HTERT RPE-1 (cell line): ENCODE measurements around the gene KLF8.
"Not testable (repeated sequence)": the region's sequence is repeated elsewhere in the genome, so short reads cannot be mapped to it uniquely, and the experiment has no call there.

ENCODE experiments used
- in situ Hi-C: fragments of 300-500 bp; cut with MboI; formaldehyde crosslinking; loops from 4 replicates; pipeline ENCODE4 v1.14.3; 2020; ENCODE audit warnings: low sequenced_read_pairs

KLF8 gene

DNA sequence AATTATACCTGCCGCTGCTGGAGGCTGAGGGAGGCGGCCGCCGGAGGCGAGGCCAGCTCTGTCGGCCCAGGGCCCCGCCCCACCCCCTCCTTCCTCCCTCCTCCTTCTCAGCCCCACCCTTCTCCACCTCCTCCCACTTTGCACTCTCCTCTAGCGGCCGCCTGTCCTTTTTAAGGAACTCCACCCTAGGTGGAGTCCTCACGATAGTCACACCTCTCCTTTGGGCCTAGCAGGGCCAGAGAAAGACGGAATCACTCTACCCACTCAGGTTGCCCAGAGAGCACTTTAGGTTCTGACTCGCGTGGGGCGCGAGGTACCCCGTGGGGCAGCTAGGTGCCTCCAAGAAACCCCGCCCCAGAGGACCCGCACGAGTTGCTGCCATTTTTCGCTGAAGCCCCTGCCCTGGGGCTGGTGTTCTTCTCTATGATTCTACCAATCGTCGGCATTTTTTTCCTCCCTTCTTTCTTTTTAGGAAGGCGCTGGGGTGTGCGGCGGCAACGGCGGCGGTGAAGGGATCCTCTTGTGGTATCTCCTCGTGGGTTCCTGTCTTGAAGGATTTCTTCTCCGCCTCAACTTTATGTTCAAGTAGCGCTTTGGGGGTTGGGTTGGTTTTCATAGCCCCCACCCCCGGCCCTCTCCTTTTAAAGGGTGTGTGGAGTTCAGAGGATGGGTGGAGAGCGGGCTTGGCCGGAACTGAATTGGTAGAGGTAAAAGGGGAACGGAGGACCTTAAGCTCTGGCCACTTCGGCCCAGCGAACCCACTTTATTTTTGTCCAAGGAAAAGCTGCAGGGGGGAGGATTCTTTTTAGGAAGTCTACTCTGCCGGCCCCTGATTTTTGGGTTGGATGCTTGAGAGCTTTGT, at the start of gene KLF8:
Gene KLF8 (plus strand): TSS at position 136 of the 862 bp plus-strand sequence. CDS start 979 bp downstream, outside the sequence.
- in situ Hi-C loops, result no loop called here

DNA sequence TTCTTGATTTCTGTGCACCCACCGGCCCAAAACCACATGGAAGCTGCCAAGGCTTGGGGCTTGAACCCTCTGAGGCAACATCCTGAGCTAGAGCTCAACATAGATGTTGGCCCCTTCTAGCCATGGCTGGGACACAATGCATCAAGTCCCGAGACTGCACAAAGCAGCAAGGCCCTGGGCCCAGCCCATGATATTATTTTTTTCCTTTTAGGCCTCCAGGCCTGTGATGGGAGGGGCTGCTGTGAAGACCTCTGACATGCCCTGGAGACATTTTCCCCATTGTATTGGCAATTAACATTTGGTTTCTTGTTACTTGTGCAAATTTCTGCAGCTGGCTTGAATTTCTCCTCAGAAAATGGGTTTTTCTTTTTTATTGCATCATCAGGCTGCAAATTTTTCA, 25.2 kb upstream of the KLF8 start:
- in situ Hi-C loops, result not testable (repeated sequence)

DNA sequence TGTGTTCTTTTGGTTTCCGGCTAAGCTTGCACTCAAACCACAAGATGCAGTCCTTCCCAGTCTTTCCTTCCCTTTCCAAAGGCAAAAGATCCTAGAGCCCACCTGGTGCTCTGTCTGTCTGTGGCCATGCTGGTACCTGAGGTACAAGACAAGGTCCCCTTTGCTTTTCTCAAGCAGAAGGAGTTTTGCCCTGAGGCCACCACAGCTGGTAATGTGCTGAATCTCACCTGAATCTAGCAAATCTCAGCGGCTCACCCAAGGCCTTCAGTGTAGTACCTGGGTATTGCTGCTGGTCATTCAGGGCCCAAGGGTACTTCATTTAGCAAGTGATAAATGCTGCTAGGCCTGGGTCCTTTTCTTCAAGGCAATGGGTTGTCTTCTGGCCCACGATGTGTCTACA, 20.5 kb upstream of the KLF8 start:
- in situ Hi-C loops, result no loop called here

DNA sequence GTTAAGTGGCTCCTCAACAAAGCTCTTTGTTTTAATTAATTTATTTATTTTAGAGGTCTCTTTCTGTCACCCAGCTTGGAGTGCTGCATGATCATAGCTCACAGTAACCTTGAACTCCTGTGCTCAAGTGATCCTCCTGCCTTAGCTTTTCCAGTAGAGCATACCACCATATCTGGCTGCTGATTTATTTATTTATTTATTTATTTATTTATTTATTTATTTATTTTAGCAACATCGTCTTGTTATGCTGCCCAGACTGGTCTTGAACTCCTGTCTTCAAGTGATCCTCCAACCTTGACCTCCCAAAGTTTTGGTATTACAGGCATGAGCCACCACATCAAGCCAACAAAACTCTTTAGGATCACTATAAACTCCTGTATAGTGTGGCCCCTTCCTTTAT, 15.8 kb upstream of the KLF8 start:
- in situ Hi-C loops, result no loop called here

DNA sequence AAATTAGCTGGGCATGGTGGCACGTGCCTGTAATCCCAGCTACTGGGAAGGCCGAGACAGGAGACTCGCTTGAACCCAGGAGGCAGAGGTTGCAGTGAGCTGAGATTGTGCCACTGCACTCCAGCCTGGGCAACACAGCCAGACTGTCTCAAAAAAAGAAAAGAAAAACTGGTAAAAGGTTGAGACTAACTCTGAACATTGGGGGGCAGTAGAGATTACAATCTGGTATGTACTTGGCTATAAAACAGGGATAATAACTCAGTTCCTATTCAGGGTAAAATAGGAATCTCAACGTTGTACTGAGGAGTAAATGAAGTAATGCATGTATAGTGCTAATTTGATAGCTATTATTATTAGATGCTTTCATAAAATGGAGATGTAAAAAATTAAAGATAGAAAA, 12.5 kb upstream of the KLF8 start:
- in situ Hi-C loops, result no loop called here

DNA sequence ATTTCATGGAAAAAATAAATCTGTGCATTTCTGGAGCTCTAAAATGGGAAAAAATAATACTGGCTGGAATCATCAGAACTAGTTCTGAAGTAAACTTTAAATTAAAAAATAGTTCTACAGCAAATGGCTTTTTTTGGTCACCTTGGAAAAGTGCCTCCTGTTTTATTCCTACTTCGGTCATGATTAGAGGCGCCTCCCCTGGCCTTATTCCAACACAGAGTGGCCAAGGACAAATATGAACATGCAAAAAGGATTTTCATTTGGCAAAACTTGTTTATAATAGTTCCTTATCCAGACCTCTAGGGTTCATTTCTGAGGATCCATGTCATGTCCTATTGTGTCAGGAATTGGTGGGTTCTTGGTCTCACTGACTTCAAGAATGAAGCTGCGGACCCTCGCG, 11.1 kb upstream of the KLF8 start:
- in situ Hi-C loops, result no loop called here

DNA sequence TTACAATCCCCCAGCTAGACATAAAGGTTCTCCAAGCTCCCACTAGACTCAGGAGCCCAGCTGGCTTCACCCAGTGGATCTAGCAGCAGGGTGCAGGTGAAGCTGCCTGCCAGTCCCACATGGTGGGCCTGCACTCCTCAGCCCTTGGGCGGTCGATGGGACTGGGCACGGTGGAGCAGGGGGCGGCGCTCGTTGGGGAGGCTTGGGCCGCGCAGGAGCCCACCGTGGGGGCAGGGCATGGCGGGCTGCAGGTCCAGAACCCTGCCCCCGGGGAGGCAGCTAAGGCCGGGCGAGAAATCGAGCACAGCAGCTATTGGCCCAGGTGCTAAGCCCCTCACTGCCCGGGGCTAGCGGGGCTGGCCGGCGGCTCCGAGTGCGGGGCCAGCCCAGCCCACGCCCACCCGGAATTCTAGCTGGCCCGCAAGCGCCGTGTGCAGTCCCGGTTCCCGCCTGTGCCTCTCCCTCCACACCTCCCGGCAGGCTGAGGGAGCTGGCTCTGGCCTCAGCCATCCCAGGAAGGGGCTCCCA, 9.6 kb upstream of the KLF8 start:
- in situ Hi-C loops, result no loop called here

DNA sequence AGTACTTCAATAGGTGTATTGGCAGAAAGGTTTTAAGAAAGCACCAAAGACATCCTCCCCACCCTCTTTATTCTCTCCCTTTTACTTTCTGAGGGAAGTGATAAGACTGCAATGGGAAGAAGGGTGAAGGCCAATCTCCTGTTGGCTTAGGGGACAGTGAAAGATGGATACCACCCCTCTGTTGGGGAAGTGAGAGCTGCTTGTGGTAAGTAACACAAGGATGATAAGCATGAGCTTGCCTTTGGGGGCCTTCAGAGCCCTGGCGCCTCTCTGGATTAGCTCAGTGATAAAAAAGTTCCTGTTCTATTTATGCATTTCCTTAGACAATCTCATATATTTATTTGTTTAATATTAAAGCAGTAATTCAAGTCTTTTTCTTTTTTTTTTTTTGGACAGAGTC, 5.2 kb upstream of the KLF8 start:
- in situ Hi-C loops, result no loop called here

DNA sequence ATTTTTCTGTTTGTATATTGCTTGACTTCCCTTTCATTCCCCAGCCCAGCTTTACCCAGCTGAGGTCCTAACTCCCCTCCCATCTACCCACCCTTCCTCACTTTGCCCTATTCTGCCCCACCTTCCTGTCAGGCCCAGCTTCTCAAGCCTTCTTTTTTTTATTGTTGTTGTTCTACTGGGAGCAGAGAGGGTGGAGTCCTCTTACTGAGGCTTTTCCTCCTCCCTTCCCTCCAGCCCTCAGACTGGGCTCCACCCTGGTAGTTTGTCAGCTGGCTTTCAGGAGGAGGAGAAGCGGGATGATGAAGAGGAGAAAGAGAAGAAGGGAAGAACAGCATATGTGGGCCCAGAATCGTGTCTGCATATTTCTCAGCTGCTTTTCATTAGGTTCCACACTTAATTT, 3.2 kb upstream of the KLF8 start:
- in situ Hi-C loops, result no loop called here

DNA sequence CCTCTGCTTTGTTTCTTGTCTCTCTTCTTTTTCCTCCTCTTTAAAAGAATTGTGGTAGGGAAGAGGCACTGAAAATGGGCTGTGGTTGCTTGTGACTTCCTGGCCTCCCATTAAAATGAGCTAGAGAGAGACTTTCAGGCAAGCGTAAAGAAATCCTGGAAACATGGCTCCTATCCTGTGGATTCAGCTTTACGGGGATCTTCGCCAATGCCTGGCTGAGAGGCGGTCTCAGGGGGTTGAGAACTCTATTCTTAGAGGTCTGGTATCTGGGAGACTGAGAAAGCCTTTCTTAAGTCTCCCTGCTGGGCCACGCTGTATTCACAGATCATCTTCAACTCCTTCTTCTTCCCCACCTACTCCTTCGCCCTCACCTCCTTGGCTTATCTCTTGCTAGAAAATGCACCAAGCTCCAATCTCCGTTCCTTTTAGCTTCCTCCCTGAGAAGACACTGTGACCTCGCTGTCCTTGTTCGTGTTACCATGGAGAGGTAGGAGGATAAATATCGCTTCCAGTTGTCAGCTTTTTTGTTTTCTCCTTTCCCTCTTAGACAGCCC, 542 bp upstream of the KLF8 start:
- in situ Hi-C loops, result no loop called here

DNA sequence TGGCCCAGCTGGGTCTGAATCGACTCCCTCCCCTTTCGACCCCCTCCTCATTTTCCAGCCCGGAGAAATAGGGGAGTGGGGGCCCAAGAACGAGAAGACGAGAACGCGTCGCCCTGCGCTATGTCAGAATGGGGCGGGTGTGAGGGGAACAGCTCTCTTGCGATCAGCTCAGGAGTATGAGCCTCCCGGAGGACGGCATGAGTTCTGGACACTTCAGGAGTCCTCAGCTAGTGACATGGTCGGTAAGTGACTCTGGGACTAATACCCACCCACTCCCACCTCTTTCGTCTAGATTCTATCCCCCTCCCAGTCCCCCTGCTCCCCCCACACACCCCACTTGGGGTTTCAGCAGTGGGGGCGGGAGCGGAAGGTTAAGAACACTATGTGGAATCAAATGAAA, 944 bp downstream of the KLF8 start:
- in situ Hi-C loops, result no loop called here

DNA sequence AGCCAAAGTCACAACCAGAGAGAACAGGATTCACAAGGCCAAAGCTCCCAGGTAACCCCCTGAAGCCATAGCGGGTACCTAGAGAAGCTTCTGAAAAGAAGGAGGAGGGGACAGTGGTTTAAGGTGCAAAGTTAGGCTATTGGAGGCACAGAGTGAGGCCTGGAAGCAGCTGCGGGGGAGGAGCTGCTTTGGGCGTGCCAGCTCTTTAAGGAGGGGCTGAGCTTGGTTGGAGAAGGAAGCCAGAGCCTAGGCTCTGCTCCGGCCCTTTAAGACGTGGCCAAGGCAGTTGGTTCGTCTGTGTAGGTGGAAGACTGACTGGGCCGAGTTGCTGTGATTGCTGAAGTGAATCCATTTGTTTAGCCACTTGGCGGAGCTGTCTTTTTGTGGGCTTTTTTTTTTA, 1.5 kb downstream of the KLF8 start:
- in situ Hi-C loops, result no loop called here

DNA sequence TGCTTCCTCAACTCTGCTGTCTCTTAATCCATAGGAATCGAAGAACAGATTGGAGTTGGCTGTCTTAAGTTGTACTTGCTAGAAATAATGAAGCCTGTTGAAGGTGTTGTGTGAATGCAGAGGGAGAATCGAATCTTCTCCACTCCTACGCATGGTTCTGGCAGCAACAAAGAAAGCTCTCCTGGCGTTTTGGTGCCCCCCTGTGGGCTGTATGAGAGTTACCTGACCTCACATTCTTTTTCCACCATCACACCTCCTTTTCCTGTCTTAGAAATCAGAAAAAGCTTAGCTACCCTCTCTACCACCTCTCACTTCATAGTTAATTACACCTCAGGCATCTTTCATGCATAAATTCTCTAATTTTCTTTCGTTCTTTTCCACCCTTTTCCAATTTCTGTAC, 16.3 kb downstream of the KLF8 start:
- in situ Hi-C loops, result no loop called here

DNA sequence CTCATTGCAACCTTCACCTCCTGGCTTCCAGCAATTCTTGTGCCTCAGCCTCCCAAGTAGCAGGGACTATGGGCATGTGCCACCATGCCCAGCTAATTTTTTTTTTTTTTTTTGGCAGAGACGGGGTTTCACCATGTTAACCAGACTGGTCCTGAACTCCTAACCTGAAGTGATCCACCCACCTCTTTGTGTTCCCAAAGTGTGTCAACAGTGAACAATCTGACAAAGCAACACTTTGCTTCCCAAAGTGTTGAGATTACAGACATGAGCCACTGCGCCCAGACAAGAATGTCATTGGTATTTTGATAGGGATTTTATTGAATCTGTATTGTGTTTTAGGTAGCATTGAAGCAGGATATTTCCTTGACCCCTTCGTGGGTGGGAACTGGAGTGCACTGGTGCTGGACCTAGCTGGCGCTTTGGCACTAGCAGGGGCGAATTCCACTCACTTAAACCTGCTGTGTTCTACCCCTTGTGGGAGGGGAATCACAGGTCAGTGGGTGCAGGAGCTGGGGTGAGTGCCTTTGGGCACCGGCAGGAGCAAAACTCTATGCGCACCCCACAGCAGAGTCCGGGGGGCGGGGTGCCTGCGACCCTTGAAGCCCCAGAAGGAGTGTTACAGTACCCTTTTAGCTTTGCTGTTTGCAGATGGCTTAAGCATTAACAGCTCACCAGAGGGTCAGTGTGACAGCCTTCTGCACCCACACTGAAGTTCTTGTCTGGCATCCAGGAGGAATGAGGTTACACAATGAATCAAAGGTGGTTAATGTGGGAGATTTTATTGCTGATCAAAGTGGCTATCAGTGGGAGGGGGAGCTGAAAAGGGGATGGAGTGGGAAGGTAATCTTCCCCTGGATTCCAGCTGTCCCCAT, 21.9 kb downstream of the KLF8 start:
- in situ Hi-C loops, result no loop called here

DNA sequence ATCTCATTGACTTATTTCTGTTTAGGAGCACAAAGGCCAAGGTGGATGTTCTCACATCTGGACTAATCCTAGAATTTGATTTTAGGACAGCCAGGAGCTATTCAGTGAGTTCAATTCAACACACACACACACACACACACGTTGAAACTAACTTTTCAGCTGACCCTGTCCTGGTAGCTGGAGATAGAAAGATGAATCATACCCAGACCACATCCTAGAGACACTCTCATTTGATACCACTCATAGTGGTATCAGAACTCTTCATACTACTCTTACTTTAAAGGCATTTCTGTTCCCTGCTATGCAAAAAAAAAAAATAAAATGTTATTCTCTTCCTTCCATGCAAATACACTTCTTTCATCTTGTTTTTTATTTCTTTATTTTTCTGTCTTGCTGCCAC, 36.7 kb downstream of the KLF8 start:
- in situ Hi-C loops, result no loop called here

DNA sequence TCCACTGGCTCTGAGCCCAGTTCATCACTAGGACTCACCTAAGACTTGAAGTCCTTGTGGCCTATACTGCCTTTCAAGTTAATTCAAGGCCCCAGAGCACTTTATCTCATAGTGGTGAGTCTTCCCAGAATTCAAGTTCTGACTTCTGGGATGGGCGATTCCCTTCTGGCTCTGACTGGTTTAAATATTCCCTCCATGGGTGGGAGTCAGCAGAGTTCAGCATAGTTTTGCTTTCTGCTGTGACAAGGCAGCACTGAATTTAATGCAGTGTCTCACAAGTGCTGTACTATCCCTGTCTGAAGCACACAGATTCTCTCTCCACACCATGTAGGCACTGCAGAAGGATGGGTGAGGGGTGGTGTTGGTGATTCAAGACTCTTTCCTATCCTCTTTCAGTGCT, 46.5 kb downstream of the KLF8 start:
- in situ Hi-C loops, result no loop called here

DNA sequence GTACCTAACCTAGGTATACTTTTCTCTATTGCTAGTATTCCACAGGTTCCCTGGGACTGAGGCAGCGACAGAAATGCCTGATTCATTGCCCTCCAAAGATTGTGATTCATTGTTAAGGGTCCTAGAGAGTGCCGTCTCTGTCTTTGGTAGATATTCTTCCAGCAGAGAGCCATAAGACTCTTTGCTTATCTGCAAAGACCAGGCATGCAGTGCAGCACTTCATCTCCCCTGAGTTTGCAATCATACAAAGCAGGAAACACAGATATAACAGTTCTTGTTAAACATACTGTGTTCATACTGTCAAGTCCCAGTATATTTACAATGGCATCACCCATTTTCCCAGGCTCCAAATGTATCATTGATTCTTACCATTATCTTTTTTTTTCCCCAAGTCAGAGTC, 47.7 kb downstream of the KLF8 start:
- in situ Hi-C loops, result no loop called here

DNA sequence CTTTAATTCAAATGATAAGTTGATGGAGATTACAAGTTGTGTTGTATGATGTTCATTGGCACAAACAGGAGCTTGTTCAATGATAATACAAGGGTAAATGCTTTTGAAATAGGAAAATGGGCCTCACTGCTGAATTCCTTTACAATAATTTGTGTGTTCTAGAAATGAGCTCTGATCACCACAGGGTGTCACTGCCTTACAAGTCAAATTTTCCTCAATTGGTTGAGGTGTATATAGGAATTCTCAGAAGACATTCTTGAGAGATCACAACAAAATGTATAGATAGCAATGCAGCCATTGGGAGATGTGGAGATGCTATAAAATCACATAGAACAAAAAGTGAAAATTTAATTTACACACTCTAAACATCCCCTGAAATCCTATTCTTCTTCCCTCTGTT, 49.6 kb downstream of the KLF8 start:
- in situ Hi-C loops, result no loop called here

DNA sequence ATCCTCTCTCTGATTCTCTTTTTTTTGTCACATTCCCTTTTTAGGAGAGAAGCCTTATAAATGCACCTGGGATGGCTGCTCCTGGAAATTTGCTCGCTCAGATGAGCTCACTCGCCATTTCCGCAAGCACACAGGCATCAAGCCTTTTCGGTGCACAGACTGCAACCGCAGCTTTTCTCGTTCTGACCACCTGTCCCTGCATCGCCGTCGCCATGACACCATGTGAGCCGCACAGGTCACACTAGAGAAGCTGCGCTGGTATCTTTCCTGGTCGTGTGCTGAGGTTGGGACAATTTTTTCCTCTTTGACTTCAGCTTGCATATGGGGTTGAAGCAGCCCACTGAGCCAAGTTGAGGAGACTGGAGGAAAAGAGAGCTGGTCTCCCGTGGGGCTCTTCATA, 52.1 kb downstream of the KLF8 start:
- in situ Hi-C loops, result no loop called here

DNA sequence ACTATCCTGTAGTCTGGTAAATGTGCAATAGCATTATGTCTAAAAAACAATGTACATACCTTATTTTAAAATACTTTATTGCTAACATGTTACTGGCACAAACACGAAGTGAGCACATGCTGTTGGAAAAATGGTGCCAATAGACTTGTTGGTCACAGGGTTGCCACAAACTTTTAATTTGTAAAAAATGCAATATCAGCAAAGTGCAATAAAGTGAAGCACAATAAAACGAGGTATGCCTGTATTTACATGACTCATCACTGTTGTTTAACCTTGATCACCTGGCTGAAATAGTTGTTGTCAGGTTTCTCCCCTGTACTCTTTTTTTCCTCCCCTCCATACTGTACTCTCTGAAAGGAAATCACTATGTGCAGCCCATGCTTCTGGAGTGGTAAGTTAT, 56.5 kb downstream of the KLF8 start:
- in situ Hi-C loops, result no loop called here

DNA sequence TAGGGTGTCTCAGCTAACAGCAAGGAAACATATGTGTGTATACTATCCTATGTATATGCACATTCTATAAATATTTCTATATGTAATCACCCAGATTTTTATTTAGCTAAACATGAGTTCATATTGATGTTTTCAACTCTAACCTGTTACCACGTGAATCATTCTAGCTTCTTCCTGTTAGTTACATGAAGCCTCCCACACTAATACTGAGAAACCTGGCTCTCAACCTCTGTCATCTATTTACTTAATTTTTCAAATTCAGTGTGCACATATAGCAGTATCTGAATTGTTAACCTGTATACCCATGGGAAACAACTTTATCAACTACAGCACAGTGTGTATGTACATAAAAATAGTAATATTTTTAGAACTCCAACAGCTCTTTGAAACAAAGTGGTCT, 57.3 kb downstream of the KLF8 start:
- in situ Hi-C loops, result no loop called here

DNA sequence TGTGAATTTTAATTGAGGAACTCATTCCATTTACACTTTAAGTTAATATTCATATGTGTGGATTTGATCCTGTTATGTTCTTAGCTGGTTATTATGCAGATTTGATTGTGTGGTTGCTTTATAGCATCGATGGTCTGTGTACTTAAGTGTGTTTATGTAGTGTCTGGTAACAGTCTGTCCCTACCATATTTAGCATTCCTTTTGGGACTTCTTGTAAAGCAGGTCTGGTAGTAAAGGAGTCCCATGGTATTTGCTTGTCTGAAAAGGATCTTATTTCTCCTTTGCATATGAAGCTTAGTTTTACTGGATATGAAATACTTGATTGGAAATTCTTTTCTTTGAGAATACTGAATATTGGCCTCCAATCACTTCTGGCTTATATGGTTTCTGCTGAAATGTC, 76.6 kb downstream of the KLF8 start:
- in situ Hi-C loops, result no loop called here
